ENCODE data around the gene MTCH1.

DNA sequence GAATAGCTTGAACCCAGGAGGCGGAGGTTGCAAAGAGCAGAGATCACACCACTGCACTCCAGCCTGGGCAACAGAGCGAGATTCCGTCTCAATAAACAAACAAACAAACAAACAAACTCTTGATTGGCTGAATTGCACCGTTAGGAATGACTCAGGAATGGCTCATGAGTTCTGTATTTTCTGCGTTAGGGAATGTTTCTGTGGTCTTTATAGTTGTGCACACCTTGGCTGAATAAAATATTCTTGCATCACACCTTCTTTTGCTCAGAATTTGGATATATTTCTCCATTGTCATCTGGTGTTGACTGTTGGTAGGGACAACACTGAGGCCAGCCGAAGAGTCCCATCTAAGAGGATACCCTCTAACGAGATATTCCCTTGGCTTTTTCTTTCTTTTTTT, 51.1 kb downstream of the MTCH1 start:
- TF ChIP-seq POLR2A (IDR thresholded peaks at IDR 0.05) (no peak), CTCF (IDR thresholded peaks at IDR 0.05) (no peak)

Measured in sigmoid colon (tissue), 3 donors.